ENCODE data around the gene PLCB3. TPM values are rescaled to one million over a fixed set of nuclear protein-coding genes. Genes with fewer than 3 reads are reported as not detected.

Gene PLCB3
- total and polyA plus RNA-seq, 2 of the 13 experiments (the other 11 are each of a cell fraction or from before 2014, with no cell fraction given) = 7.5 to 13.8 TPM

- TF ChIP-seq AGO1 (IDR thresholded peaks at IDR 0.05; ENCODE audit: low read depth, low read length, poor library complexity, severe bottlenecking) (peak; percentile 20), ATF2 (CRISPR knock-in tag; IDR thresholded peaks at IDR 0.05) (no peak), JUND (CRISPR knock-in tag; IDR thresholded peaks at IDR 0.05) (no peak), ESRRA (CRISPR knock-in tag; IDR thresholded peaks at IDR 0.05; ENCODE audit: low read depth) (no peak), ZC3H13 (CRISPR knock-in tag; IDR thresholded peaks at IDR 0.05) (0 out of 2 replicates have a peak, but pooled peaks have one; percentile 49), MBNL3 (CRISPR knock-in tag; conservative IDR thresholded peaks at IDR 0.05) (no peak), RARA (CRISPR knock-in tag; IDR thresholded peaks at IDR 0.05) (no peak), STAT5B (CRISPR knock-in tag; IDR thresholded peaks at IDR 0.05) (no peak)
Observed at GRCh38 chr11:64245401-64245796, 5.9 kb upstream of the PLCB3 start (continued).

- Histone ChIP-seq H3K27me3 (ENCODE audit: control insufficient read depth in 1 of 2, insufficient read depth in 2 of 2, low read length in 2 of 2) (no peaks in the 10 kb centered on the region), H3K27ac (ENCODE audit: extremely low read length, insufficient read depth, low read length) (peak overlapping the region; percentile 68), H2AFZ (ENCODE audit: low read length) (no peak overlapping the region), H3K79me2 (ENCODE audit: insufficient read depth, low read length) (peaks cover 26% of the 10 kb centered on the region), H3K4me2 (ENCODE audit: low read depth, low read length) (peak overlapping the region; percentile 82), H4K20me1 (ENCODE audit: insufficient read depth, low read length) (no peaks in the 10 kb centered on the region), H3K36me3 (replicated peaks in 1 of 2; ENCODE audit: control insufficient read depth in 1 of 2, insufficient read depth in 2 of 2, low read length in 2 of 2) (peaks cover 0 to 11% of the 10 kb centered on the region in 2 experiments; a peak in 2 of 5 replicates), H3K4me1 (ENCODE audit: insufficient read depth, low read length) (peaks cover 64% of the 10 kb centered on the region), H3K4me3 (replicated peaks in 1 of 3; ENCODE audit: insufficient read depth in 1 of 3, low read depth in 2 of 3, low read length in 3 of 3) (peak overlapping the region; percentile 76 to 95 (median 79)), H3K9ac (ENCODE audit: insufficient read depth, low read depth, low read length) (peak overlapping the region; percentile 79), H3K9me3 (ENCODE audit: low read length) (no peaks in the 10 kb centered on the region)
- TSS peak; percentile 52 for BruUV-seq (replicated peaks)
- CTCF ChIA-PET (ENCODE audit: low intra/inter-chr PET ratio, low total read pairs) = no interaction called here
- FAIRE-seq (no peak), ATAC-seq (no peak), DNase-seq (ENCODE audit: low spot score) (peak; percentile 58)
- intact Hi-C loops (cut with micrococcal nuclease; ENCODE audit: unreplicated experiment) = loop anchor here (5.0 kb wide), 1 partner anchor 56 kb away; the partner anchor contains the start of gene CATSPERZ
- in situ Hi-C loops (cut with HindIII; ENCODE audit: extremely low pct_ligation_motif_present, low pct_unique_long_range_greater_than_20kb) = no loop called here
- POLR2A ChIA-PET = interaction anchor here (0.5 to 8.3 kb wide), 8 partner anchors 9 to 71 kb away, joined by 3 to 113 read pairs (median 7); partner anchors contain the start of genes NUDT22, PRDX5, STIP1 and TRMT112
- WGBS (ENCODE audit: low lambda C conversion rate) = 2% methylated on average over 7 of the region's 46 CpGs
- TF ChIP-seq POLR2G (IDR thresholded peaks at IDR 0.05; ENCODE audit: low read depth, low read length) (peak; percentile 44; the same call in 1 of the 2 replicates), ZMAT3 (CRISPR knock-in tag; conservative IDR thresholded peaks at IDR 0.05) (no peak), TRIM24 (CRISPR knock-in tag; IDR thresholded peaks at IDR 0.05) (no peak), ZNF317 (CRISPR knock-in tag; IDR thresholded peaks at IDR 0.05) (0 out of 2 replicates have a peak, but pooled peaks have one; percentile 18), ZBTB46 (CRISPR knock-in tag; IDR thresholded peaks at IDR 0.05; ENCODE audit: borderline replicate concordance) (0 out of 2 replicates have a peak, but pooled peaks have one; percentile 40), TP53 (CRISPR knock-in tag; conservative IDR thresholded peaks at IDR 0.05) (no peak)
- TF ChIP-seq, protein P1, sequence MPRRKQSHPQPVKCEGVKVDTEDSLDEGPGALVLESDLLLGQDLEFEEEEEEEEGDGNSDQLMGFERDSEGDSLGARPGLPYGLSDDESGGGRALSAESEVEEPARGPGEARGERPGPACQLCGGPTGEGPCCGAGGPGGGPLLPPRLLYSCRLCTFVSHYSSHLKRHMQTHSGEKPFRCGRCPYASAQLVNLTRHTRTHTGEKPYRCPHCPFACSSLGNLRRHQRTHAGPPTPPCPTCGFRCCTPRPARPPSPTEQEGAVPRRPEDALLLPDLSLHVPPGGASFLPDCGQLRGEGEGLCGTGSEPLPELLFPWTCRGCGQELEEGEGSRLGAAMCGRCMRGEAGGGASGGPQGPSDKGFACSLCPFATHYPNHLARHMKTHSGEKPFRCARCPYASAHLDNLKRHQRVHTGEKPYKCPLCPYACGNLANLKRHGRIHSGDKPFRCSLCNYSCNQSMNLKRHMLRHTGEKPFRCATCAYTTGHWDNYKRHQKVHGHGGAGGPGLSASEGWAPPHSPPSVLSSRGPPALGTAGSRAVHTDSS (CRISPR knock-in tag; conservative IDR thresholded peaks at IDR 0.05) = no peak
Observed at GRCh38 chr11:64245797-64246620, 5.3 kb upstream of the PLCB3 start.
